DND-41 (cell line): ENCODE results near the gene PSTPIP1.

Experiments used
- CTCF ChIP-seq: IDR thresholded peaks from 2 replicates; pipeline ENCODE4 v1.5.1; 2012; ENCODE audit warnings: borderline replicate concordance, low read length, moderate library complexity, mild to moderate bottlenecking; ENCODE audit not compliant: poor library complexity, severe bottlenecking; ENCODE audit errors: extremely low read depth
- EZH2 ChIP-seq: IDR thresholded peaks from 3 replicates; pipeline ENCODE4 v1.6.1; 2012; ENCODE audit warnings: borderline replicate concordance, low read depth, mild to moderate bottlenecking, moderate library complexity, low read length, inconsistent platforms; ENCODE audit not compliant: severe bottlenecking

GRCh38 chr15:76996526-76997401 is 1.8 kb downstream of the PSTPIP1 start:
- TF ChIP-seq CTCF (no peak), EZH2 (no peak)
